NCI-H2227 (cell line): ENCODE results near the gene KCNJ1.

ENCODE experiments used
- DNase-seq: peaks from one replicate; lab custom pipeline; 2025; ENCODE audit not compliant: unreplicated experiment; lab: John Stamatoyannopoulos, UW

The KCNJ1 gene

DNA sequence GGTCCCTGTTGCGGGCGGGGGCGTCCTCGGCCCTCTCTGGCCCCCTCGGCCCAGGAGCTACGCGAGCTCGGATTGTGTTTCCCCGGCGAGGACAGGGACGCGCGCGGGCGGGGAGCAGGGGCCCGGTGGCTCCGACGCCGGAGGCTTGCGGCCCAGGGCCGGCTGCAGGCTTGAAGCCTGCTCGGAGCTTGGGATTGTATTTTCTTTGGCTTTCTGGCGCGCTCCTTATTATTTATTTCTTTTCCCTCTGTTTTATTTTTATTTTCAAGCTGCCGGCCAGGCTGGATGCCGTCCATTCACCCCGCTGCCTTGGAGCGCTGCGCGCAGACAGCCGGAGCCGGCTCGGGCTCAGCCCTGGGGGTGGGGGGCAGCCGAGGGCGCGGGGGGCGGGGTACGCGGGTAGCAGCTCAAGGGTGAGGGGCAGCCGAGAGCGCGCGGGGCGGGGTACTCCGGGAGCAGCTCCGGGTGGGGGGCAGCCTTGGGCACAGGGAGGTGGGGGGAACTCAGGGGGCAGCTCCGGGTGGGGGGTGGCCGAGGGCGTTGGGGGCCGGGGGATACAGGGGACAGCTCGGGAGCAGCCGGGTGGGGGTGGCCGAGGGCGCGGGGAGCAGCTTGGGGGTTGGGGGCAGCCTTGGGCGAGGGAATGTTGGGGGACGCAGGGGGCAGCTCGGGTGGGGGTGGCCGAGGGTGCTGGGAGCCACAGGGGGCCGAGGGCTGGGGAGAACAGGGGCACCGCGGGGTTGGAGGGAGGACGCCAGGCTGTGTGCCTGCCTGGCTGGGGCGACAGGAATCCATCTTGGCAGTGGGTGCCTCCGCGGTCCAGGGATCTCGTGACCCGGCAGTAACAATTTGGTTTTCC lies 42.7 kb downstream of the KCNJ1 start:
- no peak for DNase-seq

DNA sequence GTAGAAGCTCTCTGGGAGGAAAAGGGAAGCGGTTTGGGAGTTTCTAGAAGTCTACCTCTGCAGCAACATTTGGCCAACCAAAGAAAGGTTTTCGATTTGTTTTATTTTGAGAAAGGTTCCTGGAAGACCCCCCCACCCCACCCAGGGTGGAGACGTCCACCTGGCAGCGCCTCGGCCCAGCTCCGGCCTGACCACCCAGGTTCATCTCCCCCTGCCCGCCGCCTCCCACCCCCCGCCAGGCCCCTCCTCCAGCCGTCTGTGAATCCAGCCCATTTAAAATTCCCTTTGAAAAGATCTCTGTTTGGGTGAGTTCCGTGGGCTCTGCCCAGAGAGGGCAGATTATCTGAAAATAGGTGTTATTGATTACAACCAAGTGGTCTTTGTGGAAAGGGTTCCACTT lies 43.3 kb downstream of the KCNJ1 start:
- no peak for DNase-seq

DNA sequence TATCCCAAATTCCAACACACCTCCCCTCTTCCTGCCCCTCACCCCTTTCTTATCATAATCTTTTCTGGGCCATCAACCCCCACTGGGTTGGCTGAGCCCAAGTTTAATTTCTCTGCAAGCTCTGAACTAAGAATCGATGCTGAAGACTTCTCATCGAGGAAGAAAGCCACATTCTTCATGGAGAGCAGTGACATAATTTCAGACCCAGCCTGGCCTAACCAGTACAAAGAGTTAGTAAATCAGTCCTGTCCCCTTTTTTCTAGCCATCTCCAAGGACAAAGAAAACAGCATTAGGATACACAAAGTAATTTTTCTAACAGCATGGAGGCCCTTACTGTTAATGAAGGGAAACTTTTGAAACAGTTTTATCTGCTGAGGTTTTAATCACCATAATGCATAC lies 45.0 kb downstream of the KCNJ1 start:
- DNase-seq = no peak

DNA sequence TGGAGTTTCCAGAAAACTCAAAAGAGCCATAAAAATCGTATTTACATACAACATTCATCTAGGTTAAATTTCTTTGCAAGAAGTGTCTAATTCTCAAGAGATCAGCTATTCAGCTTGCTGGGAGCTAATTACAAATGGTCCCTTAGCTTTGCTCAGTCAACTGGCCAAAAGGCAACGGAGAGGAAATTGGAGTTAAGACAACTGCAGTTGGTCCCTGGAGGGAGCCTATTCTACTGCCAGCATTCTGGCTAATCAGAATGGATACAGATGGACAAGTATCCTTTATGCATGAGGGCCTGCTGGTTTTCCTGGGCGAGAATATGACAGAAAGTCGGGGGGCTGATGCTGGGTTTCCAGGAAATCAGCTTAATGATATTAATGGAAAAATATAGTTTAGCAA lies 45.5 kb downstream of the KCNJ1 start:
- DNase-seq = no peak

DNA sequence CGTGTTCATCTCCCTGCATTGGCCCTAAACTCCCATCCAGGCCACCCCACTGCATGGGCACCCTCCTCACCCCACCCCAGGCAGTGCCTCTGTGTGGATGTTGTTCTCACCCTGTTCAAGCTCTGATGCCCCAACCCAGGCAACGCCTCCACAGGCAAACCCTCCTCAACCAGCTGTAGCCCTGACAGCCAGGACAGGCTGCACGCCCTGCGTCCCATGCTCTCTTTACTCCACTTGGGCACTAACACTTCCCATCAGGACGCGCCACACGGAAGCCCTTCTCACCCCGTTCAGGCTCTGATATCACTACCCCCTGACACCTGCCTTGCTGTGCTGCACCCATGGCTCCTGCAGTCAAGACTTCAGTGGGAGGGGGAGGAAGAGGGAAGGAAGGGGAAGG lies 47.9 kb downstream of the KCNJ1 start:
- DNase-seq = no peak

GRCh38 chr11:128814856-128815705 lies 52.0 kb downstream of the KCNJ1 start:
- DNase-seq = no peak

DNA sequence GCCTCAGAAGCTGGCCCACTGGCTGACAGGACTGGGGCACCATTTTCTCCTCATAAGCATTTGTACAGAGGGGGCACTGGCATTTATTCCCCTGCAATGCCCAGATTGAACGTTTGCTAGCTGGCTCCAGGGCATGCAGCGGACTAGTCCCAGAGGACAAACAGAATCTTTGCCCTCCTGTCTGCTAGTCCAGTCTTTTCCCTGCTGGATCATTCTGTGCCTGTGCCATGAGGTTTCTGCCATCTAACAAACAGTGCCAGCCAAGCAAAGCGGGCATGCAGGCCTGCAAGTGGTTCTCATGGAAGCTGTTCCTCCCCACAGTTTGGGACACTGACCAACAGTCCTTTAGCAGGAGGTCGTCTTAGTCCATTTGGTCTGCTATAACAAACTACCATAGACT lies 53.4 kb downstream of the KCNJ1 start:
- DNase-seq = no peak

GRCh38 chr11:128810784-128811514 lies 56.1 kb downstream of the KCNJ1 start:
- no peak for DNase-seq

- no peak for DNase-seq
These were observed 58.0 kb downstream of the KCNJ1 start for GRCh38 chr11:128809128-128809527.

DNA sequence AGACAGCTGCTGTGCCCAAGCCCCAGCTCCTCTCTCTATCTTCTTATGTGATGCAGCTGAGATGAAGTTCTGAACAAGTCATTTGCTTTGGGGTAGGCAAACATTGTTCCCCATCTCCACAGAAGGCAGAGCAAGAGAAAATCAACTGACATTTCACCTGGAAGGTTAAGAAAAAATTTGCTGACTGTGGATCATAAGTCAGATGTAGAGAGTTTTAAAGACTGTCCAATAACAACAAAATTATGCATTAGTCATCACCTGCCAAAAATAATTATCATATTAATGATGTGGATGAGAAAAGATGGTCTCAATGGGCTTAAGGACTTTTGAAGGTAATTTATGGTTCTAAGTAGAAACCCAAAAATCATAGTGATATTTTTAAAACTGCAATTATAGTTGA lies 59.2 kb downstream of the KCNJ1 start:
- no peak for DNase-seq

DNA sequence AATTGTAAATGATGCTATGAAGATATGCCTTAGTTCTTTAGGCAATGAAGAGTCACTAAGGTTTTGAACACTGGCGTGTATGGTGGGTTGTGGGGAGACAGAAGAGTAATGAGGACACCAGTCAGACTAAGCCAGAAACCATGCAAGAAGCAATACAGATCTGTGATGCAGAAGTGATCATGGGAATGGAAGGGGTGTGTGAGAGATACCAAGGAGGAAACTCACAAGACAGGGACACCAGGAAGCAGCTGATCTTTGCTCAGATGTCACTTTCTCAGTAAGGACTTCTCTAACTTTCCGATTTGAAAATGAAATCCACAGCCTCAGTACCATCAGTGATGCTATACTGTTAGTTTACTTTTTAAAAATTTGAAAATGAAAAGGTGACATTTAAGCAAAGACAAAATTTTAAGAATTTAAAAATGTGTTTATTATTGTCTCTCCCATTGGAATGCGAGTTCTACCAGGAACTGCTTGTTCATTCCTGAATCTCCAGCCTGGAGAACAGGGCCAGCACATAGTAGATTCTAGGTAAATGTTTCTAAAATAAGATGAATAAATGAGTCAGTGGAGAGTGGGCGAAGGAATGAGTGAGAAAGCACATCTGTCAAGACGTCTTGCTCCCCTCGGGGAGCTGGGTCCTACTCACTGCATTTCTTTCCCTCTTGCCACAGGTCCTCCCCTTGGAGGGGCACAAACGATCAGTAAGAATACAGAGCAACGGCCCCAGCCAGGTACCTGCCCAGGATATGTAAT lies 60.4 kb downstream of the KCNJ1 start:
- DNase-seq = no peak

GRCh38 chr11:128804481-128804880 lies 62.6 kb downstream of the KCNJ1 start:
- DNase-seq = no peak

DNA sequence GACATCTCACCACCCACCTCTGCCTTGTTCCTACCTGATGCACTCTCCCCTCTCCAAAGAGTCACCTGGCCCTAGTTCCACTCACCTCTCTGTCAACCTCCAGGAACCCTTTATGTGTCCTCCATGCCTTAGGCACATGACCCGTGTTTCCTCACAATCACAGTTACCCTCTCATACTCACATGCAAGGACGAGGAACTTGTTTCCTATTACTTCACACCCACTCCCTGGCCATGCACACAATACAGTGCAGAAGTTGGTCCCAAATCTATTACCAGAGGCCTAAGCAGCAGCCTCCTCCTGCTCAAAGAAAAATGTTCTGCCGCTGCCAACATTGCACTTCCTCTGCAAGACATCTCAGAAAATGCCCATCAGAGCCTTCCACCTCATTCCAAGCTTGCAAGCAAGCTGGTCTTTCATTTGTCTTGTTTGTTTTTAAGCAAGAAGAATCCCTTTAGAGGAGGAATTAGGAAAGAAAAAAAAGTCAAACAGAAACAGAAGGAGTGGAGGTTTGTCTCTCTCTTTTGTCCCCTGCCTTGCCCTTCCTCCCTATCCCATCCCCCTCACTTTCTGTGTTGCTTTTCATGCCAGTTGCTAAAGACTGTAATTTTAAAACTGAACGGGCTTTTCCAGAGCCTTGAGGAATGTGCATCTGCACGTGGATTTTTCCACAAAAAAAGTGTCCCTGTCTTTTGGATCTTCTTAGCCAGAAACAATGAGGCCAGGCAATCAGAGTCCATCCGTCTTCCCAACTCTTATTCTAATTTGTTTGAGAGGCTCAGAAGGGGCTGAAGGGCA lies 63.4 kb downstream of the KCNJ1 start:
- no peak for DNase-seq

DNA sequence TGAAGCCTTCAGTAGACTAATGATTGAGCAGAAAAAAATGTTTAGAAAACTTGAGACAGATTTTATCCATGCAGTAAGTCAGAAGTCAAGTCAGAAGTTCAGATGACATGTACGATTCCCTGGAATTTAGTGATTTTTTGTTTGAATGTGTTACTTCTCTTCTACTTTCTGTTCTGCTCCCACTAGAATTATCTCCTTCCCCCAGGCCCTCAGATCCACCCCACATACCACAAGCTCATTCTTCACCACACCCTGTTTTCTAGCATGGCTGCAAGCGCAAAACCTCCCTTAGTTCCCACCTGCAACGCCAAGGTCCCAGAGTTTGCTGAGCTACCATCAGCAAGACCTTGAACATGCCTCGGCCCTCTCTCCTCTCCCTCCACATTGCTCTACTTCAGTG lies 64.1 kb downstream of the KCNJ1 start:
- no peak for DNase-seq

DNA sequence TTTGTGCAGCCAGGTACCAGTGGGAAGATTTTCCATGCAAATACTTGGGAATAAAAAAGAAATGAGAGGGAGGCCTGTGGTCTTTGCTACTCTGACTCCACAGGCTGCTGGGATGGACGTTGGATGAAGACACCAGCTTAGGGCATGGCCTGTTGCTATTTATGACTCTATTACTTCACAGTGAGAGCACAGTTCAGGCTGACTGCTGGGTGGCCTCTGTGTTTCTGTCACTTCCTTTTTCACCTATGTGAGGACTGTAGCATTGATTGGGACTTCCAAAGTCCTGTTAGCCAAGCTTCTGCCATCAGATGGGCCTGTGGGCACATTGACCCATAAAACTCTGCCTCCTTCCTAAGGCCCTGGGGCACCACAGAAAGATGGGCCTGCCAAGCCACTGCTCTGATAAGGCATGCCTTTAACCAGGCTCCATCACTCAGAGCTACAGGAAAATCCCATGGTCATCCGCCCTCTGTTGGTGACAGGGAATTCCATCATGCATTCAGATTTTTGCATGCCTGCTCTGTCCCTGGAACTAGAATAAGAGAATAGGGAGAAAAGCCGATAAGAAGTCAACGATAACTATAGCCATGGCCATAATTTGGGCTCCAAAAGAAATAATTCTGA lies 64.6 kb downstream of the KCNJ1 start:
- DNase-seq = no peak

GRCh38 chr11:128800871-128801417 lies 66.2 kb downstream of the KCNJ1 start:
- no peak for DNase-seq

GRCh38 chr11:128796270-128796669 lies 70.8 kb downstream of the KCNJ1 start:
- no peak for DNase-seq

DNA sequence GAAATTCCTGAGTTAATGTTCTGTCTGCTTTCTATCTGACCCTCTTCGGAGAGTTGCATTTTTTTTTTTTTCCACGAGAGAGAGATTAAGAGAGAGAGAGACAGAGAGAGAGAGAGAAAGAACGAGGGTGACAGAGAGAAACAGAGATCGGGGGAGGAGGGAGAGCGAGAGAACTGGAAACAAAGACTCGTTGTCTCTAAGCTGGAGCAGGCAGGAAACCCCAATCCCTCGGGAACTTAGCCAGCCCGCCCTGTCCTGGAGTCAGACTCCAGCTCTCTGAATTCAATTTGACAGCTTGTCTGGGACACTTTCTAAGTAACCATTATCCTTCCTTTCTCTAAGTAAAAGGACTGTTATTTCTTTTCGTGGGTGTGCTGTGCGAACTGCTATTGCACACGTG lies 76.9 kb downstream of the KCNJ1 start:
- no peak for DNase-seq

GRCh38 chr11:128789497-128790150 lies 77.5 kb downstream of the KCNJ1 start:
- DNase-seq = peak; percentile 4
